HG03108 (cell line): ENCODE measurements around the gene BRD9.
"Not testable (repeated sequence)": the region's sequence is repeated elsewhere in the genome, so short reads cannot be mapped to it uniquely, and the experiment has no call there.

ENCODE experiments used
- ATAC-seq: cut with Tn5 transposase; IDR thresholded peaks from one replicate; pipeline ENCODE4 v1.9.1; 2021; ENCODE audit warnings: moderate library complexity; ENCODE audit not compliant: unreplicated experiment

Gene BRD9

GRCh38 chr5:892394-893136 lies at the start of gene BRD9, which contains the start of gene TRIP13:
Gene BRD9, minus strand, starts transcription at chr5:892801. Its CDS starts 144 bp downstream, at chr5:892657.
Gene TRIP13, plus strand, starts transcription at chr5:892884. Its CDS starts 115 bp downstream, at chr5:892999.
- ATAC-seq: peak; percentile 95

- ATAC-seq: not testable (repeated sequence)
Observed at GRCh38 chr5:940741-941140, 48.1 kb upstream of the BRD9 start.

GRCh38 chr5:939368-939767 lies 46.8 kb upstream of the BRD9 start:
- ATAC-seq: no peak

GRCh38 chr5:937151-937924 lies 44.7 kb upstream of the BRD9 start:
- no peak for ATAC-seq

GRCh38 chr5:936149-937144 lies 43.8 kb upstream of the BRD9 start:
- ATAC-seq: no peak

- no peak for ATAC-seq
Observed at GRCh38 chr5:935510-936084, 43.0 kb upstream of the BRD9 start.

GRCh38 chr5:934381-934967 lies 41.9 kb upstream of the BRD9 start:
- not testable (repeated sequence) for ATAC-seq

- ATAC-seq: not testable (repeated sequence)
Observed at GRCh38 chr5:933951-934350, 41.4 kb upstream of the BRD9 start.

GRCh38 chr5:933251-933861 lies 40.8 kb upstream of the BRD9 start:
- ATAC-seq: no peak

- ATAC-seq: no peak
Observed at GRCh38 chr5:932628-933250, 40.1 kb upstream of the BRD9 start.

GRCh38 chr5:932151-932627 lies 39.6 kb upstream of the BRD9 start:
- ATAC-seq: no peak

GRCh38 chr5:931570-932145 lies 39.1 kb upstream of the BRD9 start:
- no peak for ATAC-seq

GRCh38 chr5:930866-931265 lies 38.3 kb upstream of the BRD9 start:
- ATAC-seq: no peak

- no peak for ATAC-seq
Observed at GRCh38 chr5:929596-929995, 37.0 kb upstream of the BRD9 start.

- not testable (repeated sequence) for ATAC-seq
Observed at GRCh38 chr5:929182-929581, 36.6 kb upstream of the BRD9 start.

GRCh38 chr5:927172-928015 lies 34.8 kb upstream of the BRD9 start:
- no peak for ATAC-seq

- no peak for ATAC-seq
Observed at GRCh38 chr5:926417-927171, 34.0 kb upstream of the BRD9 start.
